Brain pericyte (primary cell): ENCODE results near the gene DUSP16.
"Not testable (repeated sequence)": the region's sequence is repeated elsewhere in the genome, so short reads cannot be mapped to it uniquely, and the experiment has no call there.

Experiments
- DNase-seq: peaks from one replicate; pipeline ENCODE4 v3.0.0-alpha.2; 2012; ENCODE audit warnings: low read depth, low spot score

DUSP16 gene

DNA sequence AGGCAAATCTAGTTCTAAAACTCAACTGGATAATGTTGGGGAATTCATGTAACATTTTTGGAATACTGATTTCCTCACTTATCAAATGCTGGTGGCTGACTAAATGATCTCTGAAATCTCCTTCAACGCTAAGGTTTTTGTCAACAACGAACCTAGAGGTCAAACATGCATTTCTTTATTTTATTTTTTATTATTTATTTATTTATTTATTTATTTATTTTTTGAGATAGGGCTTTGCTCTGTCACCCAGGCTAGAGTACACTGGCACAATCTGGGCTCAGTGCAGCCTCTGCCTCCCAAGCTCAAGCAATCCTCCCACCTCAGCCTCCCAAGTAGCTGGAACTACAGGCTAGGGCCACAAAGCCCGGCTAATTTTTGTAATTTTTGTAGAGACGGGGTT lies 64.5 kb downstream of the DUSP16 start:
- DNase-seq: no peak

DNA sequence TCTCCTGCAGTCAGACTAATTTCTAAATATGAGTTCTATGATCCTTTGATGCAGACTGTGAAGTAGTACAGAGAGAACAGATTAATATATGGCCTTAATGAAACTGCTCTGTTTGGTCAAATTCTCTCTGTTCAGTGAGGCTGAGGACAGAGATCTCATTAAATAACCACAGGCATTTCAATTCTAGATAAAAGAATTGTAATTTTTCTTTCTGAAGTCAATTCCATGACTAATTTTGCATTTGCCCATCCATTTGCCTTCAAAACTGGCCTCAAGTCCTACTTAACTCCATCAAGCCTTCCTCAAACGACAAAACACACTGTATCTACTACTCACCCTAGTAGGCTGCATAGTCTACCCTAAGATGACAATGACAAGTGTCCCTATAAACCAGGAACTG lies 67.1 kb downstream of the DUSP16 start:
- DNase-seq: no peak

DNA sequence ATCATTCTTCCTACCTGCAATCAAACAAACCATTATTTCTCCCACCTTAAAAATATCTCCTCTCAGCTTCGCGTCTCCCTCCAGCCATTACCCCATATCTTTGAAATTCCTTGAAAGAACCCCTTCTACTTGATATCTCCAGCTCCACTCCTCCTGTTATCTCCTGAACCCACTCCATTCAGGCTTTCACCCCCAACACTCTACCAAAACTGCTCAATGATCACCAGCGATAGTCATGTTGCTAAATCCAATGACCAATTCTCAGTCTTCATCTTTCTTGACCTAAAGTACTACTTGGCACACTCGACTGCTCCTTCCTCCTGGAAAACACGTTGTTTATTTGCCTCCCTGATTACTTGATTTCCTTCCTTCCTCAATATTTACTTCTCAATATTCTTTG lies 70.1 kb downstream of the DUSP16 start:
- no peak for DNase-seq

DNA sequence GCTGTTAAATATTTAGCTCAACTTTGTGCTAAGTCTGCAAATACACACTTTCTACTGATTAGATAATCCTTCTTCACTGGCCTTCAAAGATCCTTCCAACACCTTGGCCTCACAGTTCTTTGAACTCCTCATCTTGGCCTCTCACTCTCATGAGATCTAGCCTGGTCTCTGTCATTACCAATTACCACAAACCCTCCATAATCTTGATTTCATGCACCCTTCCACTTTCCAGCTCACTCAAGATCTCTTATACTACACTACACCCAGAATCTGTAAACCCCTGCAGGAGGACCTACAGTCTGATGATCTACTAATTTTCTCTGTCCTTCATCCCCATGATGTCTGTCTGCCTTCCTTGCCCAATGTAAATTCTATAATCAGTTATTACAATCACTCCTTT lies 71.1 kb downstream of the DUSP16 start:
- no peak for DNase-seq

DNA sequence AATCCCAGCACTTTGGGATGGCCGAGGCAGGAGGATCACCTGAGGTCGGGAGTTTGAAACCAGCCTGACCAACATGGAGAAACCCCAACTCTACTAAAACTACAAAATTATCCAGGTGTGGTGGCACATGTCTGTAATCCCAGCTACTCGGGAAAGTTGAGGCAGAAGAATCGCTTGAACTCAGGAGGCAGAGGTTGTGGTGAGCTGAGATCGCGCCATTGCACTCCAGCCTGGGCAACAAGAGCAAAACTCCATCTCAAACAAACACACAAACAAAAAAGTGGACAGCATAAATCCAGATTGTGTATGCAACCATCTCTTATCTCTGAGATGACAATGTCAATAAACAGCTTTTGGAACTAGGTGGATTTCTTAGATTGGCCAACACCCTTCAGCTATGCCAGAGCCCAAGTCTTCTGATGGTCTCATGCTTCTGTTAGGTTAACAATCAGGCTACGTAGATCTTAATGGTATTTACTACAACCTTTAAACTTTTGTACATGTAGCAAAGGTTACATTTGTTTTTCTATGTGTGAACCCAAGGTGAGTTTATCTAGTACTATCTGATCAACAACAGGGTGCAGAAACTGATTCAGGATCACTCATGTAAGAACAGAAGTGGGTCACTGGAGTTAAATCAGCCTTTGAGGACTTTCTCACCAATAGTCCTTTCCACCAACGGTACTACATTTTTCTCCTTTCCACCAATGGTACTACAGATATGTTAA lies 73.7 kb downstream of the DUSP16 start:
- no peak for DNase-seq

DNA sequence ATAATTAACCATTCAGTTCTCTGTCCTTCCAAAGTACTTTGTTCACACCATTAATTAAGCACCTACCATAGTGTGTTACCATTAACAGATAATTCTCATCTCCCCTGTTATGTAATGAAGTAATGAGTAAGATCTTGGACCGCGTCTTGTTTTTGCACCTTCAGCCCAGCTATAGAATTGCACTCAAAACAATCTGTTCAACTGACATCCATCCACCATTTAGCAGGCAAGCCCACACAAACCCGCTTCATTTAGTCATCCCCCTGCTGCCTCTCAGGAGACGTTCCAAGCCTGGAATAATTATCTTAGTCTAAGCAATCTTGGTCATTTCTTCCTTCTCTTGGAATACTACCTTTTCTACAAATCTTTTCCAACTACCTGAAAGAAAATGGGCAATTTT lies 74.4 kb downstream of the DUSP16 start:
- DNase-seq: no peak

DNA sequence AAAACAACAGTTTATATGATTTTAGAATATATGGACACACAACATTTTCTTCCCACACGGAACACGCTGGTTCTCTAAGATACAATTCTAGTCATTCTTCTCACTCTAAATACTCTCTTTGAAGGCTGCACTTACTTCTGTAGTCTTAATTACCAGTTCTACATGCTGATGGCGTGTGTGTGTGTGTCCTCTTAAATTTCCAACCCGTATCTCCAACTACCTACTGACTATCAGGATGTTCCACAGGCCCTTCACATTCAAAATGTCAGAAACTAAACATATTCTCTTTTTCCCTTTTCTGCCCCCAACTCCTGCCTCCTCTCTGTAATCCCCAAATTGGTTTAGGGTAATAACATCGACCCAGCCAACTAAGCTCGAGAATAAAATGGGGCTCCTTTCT lies 75.2 kb downstream of the DUSP16 start:
- DNase-seq: no peak

DNA sequence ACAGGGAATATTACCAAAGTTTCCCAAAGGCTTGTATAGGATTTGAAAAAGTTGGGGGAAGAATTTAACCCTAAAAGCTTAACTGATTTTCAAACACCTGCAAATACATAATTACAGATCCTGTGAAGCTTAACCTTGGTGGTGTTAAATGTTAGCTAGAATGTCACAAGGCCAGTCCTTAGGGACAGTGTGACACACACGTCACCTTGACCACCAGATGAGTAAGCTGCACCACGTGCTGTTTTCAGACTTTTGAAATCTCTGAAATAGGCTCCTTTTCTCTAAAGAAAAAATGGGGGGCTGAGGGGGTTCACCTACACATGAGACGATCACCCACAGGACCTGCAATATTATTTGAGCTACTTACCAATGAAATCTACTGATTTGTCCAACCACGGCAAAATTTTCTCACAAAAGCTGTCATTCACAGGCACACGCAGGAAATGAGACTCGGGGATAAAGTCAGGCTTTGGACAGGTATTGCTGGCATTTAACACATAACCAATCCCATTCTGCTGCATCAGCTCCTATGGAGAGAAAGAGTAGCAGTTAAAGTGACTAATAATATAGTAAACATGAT lies 75.9 kb downstream of the DUSP16 start:
- DNase-seq: no peak

DNA sequence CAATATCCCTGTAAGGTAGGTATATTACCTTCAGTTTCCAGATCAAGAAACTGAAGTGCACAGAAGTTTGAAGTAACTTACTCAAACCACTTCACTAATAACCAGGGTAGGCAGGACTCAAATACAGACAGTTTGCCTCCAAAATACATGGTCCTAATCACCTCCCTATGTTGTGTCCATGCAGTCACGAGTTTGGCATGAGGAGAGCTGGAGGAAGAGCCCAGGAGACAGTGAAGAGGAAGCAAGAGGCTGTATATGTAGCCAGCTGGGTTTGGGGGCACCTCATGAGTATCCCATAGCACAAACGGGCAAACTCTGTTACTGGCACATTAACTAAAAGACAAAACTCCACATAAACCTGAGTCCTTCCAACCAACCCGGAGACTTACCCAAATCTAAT lies 79.2 kb downstream of the DUSP16 start:
- no peak for DNase-seq

DNA sequence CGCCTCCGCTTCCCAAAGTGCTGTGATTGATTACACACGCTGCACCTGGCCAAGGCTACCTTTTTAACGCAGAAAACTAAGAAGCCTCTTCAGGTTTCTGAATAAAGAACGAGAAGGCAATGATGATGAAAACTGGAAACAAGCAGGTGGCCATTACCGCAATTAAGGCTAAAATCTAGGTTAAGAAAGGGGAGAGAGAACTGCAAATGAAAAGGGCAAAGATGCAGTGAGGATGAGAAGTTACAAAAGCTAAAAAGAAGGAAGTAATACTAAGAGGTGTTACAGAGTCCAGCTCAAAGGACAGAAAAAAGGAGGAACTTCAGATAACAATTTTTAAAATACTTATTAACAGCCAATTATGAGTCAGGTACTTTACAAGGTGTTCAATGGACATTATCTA lies 79.7 kb downstream of the DUSP16 start:
- no peak for DNase-seq

DNA sequence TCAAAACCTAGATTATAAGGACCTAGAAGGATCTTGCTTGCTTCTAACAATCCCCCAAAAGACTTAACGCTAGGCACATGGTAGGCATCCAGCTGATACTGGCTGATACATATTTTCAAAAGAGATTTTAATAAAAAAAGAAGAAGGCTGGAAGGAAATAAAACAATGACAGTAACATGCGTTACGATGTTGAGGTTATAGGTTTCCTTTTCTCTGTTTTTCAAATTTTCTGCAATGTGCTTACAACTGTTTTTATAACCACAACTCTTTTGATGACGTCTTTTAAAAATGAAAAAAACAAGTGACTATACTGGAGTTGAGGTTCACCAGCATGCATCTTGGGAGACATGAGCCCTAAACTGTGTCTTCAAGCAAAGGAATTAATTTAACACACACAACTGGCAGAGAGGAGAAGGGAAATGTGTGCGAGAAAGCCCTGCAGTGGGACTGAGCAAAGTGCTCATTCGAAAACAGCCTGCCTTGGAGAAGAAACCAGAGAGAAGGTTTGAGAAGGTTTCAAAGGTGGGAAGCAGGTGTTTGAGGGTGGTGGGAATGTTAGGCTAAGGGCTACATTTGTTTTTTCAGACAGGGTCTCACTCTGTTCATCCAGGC lies 80.4 kb downstream of the DUSP16 start:
- no peak for DNase-seq

DNA sequence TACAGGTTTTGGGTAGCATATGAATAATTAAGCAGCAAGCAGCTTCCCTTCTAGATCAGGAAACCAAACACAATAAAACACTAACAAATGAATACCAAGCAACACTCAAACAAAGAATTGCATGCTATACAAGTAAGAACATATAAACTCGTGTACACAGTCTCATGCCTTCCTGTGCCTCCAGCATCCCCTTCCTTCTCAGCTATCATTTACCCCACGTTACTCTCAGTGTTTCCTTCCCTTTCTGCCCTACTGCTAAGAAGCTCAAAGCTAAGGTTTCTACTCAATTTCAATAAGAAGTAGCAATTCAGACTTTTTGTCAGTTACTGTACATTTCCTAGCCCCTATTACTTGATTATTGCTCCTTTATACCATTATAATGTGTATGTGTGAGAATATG lies 81.0 kb downstream of the DUSP16 start:
- DNase-seq: no peak

DNA sequence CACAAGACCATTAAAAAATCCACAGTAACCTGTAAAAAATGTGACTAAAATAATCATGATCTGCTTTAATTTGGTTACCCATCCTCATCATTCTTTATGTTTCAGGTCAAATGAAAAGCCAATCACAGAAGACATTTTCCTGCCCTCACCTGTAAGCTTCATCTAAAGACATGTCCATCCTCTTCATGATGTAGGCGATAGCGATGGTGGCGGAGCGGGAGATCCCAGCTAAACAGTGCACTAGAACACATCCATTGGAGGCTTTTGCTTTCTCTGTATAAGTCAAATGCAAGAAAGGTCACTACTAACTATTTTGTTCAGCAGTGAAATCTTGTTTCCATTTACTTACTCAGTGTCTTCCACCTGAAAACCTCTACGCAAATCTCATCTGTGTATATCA lies 82.6 kb downstream of the DUSP16 start:
- DNase-seq: no peak

DNA sequence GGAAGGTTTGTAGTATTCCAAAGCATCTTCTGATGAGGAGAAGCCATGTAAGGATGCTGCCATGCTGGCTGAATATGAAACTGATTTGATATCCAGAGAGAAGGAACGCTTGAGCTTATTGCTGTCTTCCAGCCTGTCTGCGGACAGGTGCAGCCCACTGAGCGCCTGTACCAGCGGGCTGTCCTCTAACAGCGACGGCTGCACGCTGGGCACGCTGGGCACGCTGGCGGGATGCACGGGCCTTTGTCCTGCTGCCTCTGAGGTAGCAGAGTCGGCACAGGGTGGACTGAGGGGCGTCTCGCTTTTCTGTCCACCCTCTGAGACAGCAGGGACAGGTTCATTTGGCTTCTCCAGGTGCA lies 85.2 kb downstream of the DUSP16 start:
- no peak for DNase-seq

DNA sequence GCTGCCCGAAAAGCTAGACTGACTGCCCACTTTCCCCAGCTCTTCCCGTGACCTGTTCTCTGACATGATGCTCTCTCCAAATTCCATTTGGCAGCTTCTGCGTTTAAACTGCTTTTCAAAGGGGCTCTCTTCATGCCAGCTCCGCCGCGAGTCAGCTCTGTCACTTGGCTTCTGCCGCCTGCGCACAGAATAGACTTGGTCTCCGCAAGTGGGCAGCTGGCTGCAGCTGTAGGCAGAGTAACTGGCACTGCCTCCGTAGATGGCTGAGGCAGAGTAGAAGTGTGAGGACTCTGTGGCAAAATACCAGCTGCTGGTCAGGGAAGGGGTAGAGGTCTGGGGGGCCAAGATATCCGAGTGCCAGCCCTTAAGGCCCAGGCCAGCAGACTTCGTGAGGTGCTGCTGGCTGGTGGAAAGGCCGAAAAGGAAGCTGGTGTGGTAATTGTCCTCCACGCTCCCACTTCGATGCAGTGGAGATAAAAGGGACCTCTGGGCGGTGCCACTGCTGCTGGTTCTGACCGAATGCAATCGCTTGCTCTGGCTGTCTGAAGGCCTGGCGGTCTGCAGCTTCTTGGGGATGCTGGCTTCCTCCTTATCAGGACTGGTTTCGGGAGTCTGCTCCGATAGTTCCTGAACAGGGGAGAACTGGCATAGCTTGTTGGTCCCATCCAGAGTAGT lies 85.7 kb downstream of the DUSP16 start:
- DNase-seq: no peak

DNA sequence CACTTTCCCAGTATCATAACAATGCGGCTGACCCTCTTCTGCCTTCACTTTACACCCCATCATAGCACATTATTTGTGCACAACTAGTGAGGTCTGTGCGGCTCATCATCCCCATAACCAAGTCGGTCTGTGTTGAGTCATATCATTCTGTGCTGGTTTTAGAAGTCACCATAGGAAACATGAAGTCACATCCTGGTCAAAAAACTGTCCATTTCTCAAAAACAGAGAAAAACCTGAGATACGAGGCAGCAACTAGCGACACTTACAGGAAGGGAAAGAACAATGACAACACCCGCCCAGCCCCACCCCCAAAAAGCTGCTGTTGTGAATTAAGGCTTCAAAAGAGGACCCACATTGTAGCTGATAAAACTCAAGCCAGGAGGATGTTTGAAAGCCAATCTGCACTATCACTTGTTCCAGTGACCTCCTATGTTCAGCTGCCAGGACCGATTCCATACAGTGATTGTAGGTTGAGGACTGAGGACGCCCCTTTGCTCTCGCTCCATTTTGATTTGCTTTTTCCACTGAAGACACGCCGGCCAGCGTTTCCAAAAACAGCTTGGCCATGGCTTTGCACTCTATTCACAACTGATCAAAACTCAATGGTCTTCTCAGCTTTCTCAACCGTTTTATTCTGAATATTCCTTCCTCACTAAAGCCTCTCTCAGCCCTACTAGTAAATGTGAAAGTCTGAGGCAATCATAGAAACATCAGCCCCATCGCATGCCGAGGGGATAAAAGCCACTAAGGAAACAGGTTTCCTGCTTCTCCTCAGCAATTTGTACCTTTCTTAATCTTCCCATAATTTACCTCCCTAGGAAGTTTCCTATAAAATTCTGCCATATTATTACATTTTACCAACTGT lies 87.5 kb downstream of the DUSP16 start:
- DNase-seq: no peak

DNA sequence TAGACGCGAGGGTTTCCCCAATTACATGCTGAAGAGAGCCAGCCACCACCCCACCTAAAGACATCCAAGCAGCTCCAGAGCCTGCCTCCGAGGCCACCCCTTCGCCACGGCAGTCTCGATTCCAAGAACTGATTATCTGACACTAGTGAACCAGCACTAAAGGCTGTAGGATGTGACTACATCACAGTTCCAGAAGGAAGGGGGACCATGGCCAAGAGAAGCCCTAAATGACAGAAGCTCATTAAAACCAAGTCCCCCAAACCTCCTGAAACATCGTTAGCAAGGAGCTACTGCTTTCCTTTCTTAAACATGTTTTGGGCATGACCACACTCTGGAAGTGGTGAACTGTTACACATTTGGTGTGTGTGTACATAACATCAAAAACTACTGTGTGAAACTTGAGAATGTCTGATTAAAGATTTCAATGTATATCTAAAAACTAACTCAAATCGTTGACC lies 88.2 kb downstream of the DUSP16 start:
- no peak for DNase-seq

DNA sequence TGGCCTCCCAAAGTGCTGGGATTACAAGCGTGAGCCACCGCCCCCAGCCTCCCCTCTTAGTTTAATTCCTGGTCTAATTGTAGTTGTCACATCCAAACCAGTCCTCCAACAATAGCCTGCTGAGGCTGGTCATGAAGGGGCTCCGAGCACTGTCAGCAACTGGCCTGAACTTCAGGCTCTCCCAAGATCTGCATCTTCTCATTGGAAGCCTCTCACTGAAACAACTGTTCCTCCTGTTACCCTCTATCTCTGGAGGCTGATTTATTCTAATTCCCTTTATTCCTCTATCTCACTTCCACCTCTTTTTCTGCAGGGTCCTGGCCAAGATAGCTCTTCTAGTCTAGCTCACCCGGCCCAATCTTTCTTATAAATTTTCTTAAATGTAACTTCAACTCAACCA lies 89.4 kb downstream of the DUSP16 start:
- DNase-seq: no peak

DNA sequence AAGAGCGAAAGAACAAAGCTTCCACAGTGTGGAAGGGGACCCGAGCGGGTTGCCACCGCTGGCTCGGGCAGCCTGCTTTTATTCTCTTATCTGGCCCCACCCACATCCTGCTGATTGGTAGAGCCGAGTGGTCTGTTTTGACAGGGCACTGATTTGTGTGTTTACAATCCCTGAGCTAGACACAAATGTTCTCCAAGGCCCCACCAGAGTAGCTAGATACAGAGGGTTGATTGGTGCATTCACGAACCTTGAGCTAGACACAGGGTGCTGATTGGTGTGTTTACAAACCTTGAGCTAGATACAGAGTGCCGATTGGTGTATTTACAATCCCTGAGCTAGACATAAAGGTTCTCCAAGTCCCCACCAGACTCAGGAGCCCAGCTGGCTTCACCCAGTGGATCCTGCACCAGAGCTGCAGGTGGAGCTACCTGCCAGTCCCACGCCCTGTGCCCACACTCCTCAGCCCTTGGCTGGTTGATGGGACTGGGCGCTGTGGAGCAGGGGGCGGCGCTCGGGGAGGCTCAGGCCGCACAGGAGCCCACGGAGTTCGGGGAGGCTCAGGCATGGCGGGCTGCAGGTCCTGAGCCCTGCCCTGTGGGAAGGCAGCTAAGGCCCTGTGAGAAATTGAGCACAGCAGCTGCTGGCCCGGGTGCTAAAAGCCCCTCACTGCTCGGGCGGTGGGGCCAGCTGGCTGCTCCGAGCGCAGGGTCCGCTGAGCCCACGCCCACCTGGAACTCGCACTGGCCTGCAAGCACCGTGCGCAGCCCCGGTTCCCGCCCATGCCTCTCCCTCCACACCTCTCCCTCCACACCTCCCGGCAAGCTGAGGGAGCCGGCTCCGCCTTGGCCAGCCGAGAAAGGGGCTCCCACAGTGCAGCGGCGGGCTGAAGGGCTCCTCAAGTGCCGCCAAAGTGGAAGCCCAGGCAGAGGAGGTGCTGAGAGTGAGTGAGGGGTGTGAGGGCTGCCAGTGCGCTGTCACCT lies 90.4 kb downstream of the DUSP16 start:
- DNase-seq: not testable (repeated sequence)

DNA sequence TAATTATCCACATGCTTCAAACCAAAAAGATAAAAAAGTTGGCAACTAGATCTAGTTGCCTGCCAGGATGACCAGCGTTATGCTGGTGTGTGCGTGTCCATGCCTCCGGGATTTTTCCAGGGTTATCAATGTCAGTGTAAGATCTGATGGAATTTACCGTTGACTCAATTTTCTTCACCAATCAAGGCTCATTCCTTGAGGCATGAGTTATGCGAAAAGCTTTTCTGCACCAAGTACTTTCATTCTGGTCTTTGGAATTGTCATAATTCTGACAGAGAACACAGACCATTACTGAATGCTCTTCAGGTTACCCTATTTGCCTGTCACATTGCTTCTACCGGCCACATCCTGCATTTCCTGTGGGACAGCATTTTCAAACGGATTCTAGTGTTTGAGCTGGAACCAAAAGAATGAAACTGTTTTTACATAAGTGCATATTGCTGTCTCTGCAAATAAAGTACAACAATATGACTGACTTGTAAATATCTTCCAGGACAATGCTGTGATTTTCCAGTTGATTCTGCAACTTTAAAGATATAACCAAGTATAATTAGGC lies 91.8 kb downstream of the DUSP16 start:
- DNase-seq: no peak
